SK-N-MC (cell line): Measurements from ENCODE around the gene KCNT1.

Experiments
- DNase-seq: peaks from one replicate; pipeline ENCODE4 v3.0.0-alpha.2; 2011; ENCODE audit warnings: low read depth, low spot score
- H3K27ac ChIP-seq: fragments of 200-600 bp; sonication (generic); 2 replicates; pipeline ENCODE4 v1.5.1; 2016; ENCODE audit warnings: mixed run types
- H3K36me3 ChIP-seq: fragments of 200-600 bp; sonication (generic); 2 replicates; pipeline ENCODE4 v1.6.1; 2017; ENCODE audit warnings: antibody characterized with exemption, low read length, mixed read lengths; ENCODE audit not compliant: insufficient read depth
- H3K4me3 ChIP-seq: fragments of 200-600 bp; sonication (generic); 2 replicates; pipeline ENCODE4 v1.5.1; 2016
- H3K9ac ChIP-seq: fragments of 200-600 bp; sonication (generic); 2 replicates; pipeline ENCODE4 v1.8.0; 2017; ENCODE audit warnings: mixed run types, mixed read lengths; ENCODE audit not compliant: insufficient read length
- H3K9me3 ChIP-seq: fragments of 200-600 bp; sonication (generic); 2 replicates; pipeline ENCODE4 v1.6.1; 2017; ENCODE audit warnings: low read depth, mild to moderate bottlenecking, antibody characterized with exemption, low read length, moderate library complexity, mixed read lengths
- EZH2 ChIP-seq: fragments of 200-600 bp; sonication (generic); IDR thresholded peaks from one replicate; pipeline ENCODE4 v1.6.1; 2017; ENCODE audit warnings: antibody characterized with exemption
- FOXP2 ChIP-seq: optimal IDR thresholded peaks from 2 replicates; pipeline ENCODE3; 2011; ENCODE audit warnings: mild to moderate bottlenecking, moderate library complexity; ENCODE audit not compliant: insufficient read depth; ENCODE audit errors: extremely low read length, control extremely low read depth
- POLR2AphosphoS5 ChIP-seq: IDR thresholded peaks from 2 replicates; pipeline ENCODE4 v1.6.1; 2012; ENCODE audit warnings: mild to moderate bottlenecking, low read depth, low read length, borderline replicate concordance

The KCNT1 gene

GRCh38 chr9:135680056-135680455 is 21.9 kb upstream of the KCNT1 start:
- H3K9ac ChIP-seq: no peak overlapping the region
- H3K4me3 ChIP-seq: no peak overlapping the region
- no peaks in the 10 kb centered on the region for H3K9me3 ChIP-seq
- TF ChIP-seq POLR2AphosphoS5 (no peak), FOXP2 (no peak)
- H3K27ac ChIP-seq: no peak overlapping the region
- H3K36me3 ChIP-seq: no peaks in the 10 kb centered on the region
- no peak for DNase-seq

- Histone ChIP-seq H3K9me3 (no peaks in the 10 kb centered on the region), H3K36me3 (no peaks in the 10 kb centered on the region), H3K9ac (no peak overlapping the region), H3K27ac (no peak overlapping the region), H3K4me3 (no peak overlapping the region)
- no peak for DNase-seq
- no peak for TF ChIP-seq POLR2AphosphoS5
- no peak for TF ChIP-seq EZH2
- TF ChIP-seq FOXP2: no peak
These were observed 20.8 kb upstream of the KCNT1 start for GRCh38 chr9:135681161-135681560.

GRCh38 chr9:135683401-135684034 is 18.5 kb upstream of the KCNT1 start:
- Histone ChIP-seq H3K9me3 (no peaks in the 10 kb centered on the region), H3K27ac (no peak overlapping the region), H3K9ac (no peak overlapping the region), H3K36me3 (no peaks in the 10 kb centered on the region), H3K4me3 (no peak overlapping the region)
- DNase-seq: no peak
- TF ChIP-seq POLR2AphosphoS5: no peak
- TF ChIP-seq FOXP2: no peak
- TF ChIP-seq EZH2: no peak

- no peaks in the 10 kb centered on the region for H3K36me3 ChIP-seq
- H3K27ac ChIP-seq: no peak overlapping the region
- no peak overlapping the region for H3K9ac ChIP-seq
- H3K9me3 ChIP-seq: no peaks in the 10 kb centered on the region
- no peak overlapping the region for H3K4me3 ChIP-seq
- DNase-seq: no peak
- no peak for TF ChIP-seq POLR2AphosphoS5
These were observed 17.3 kb upstream of the KCNT1 start for GRCh38 chr9:135684691-135685090.

- TF ChIP-seq FOXP2 (no peak), EZH2 (no peak), POLR2AphosphoS5 (no peak)
- no peak for DNase-seq
These were observed 14.8 kb upstream of the KCNT1 start for GRCh38 chr9:135687216-135687615.

GRCh38 chr9:135689011-135689410 is 13.0 kb upstream of the KCNT1 start:
- Histone ChIP-seq H3K9me3 (no peaks in the 10 kb centered on the region), H3K9ac (no peak overlapping the region), H3K27ac (no peak overlapping the region), H3K4me3 (no peak overlapping the region), H3K36me3 (no peaks in the 10 kb centered on the region)
- TF ChIP-seq EZH2 (no peak), FOXP2 (no peak), POLR2AphosphoS5 (no peak)
- no peak for DNase-seq

More at GRCh38 chr9:135687216-135687615, 14.8 kb upstream of the KCNT1 start:
- Histone ChIP-seq H3K36me3 (no peaks in the 10 kb centered on the region), H3K27ac (no peak overlapping the region), H3K9ac (no peak overlapping the region), H3K9me3 (no peaks in the 10 kb centered on the region), H3K4me3 (no peak overlapping the region)

- no peak for DNase-seq
- no peak for TF ChIP-seq FOXP2
- H3K9me3 ChIP-seq: no peaks in the 10 kb centered on the region
- no peak overlapping the region for H3K4me3 ChIP-seq
- H3K9ac ChIP-seq: no peak overlapping the region
- no peaks in the 10 kb centered on the region for H3K36me3 ChIP-seq
- H3K27ac ChIP-seq: no peak overlapping the region
These were observed 11.0 kb upstream of the KCNT1 start for GRCh38 chr9:135690836-135691570.

- TF ChIP-seq POLR2AphosphoS5 (no peak), FOXP2 (no peak), EZH2 (peak; percentile 11)
- Histone ChIP-seq H3K9ac (no peak overlapping the region), H3K27ac (no peak overlapping the region), H3K4me3 (no peak overlapping the region), H3K9me3 (no peaks in the 10 kb centered on the region), H3K36me3 (no peaks in the 10 kb centered on the region)
- DNase-seq: no peak
These were observed 9.6 kb upstream of the KCNT1 start for GRCh38 chr9:135692410-135692809.

GRCh38 chr9:135693265-135693664 is 8.7 kb upstream of the KCNT1 start:
- TF ChIP-seq POLR2AphosphoS5: no peak
- TF ChIP-seq FOXP2: no peak
- TF ChIP-seq EZH2: no peak
- no peaks in the 10 kb centered on the region for H3K36me3 ChIP-seq
- H3K4me3 ChIP-seq: no peak overlapping the region
- H3K27ac ChIP-seq: no peak overlapping the region
- no peak overlapping the region for H3K9ac ChIP-seq
- no peaks in the 10 kb centered on the region for H3K9me3 ChIP-seq
- DNase-seq: no peak
